Measurements from ENCODE around the gene TOMM20L. TPM values are rescaled to one million over a fixed set of nuclear protein-coding genes. Genes with fewer than 3 reads are reported as not detected.

Gene TOMM20L
- total RNA-seq, 2 donors from 2014 or later = not detected

DNA sequence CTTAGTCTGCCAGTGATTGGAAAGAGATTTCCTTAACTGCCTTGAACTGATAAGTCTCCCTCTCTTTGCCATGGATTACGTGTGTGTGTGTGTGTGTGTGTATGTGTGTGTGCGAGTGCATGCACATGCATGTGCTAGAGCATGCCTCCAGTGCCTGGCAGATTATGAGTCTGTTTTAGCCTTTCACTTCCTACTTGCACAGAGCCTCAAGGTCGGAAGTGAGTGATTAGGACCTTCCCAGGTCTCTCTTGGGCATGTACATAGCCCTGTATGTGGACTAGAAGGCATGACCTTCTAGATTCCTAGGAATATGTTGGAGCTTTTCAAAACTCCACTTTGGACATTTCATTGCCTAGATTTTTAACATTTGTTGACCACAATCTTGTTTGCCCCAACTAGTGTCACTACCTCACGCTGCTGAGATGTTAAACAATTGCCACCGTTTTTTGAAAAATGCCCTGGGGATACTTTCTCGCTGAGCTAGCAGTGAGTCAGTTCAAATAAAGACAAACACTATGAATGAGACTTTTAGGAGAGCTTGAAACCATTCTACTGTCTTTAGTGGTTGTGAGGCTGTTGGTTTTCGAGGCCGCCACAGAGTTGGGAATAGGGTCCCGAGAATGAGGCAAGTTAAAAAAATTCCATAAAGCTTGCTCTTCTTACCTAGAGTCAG lies 60.0 kb downstream of the TOMM20L start:
- Mint-ChIP-seq H3K4me1 (ENCODE audit: low read depth in 2 of 2) (no peaks in the 10 kb centered on the region), H3K27me3 (no peaks in the 10 kb centered on the region), H3K4me3 (no peak overlapping the region), H3K36me3 (peaks cover 21% of the 10 kb centered on the region), H3K9me3 (no peaks in the 10 kb centered on the region), H3K27ac (no peak overlapping the region)
- ATAC-seq = no peak
- no peak for DNase-seq (ENCODE audit: low spot score)

Other genes with a start within 250 kb of the TOMM20L start
- not detected for gene ARMH4, start 243.7 kb upstream of the TOMM20L start, total RNA-seq
- gene ACTR10, start 195.8 kb upstream of the TOMM20L start, total RNA-seq = 10 to 100 TPM; 29.6 to 41.7 TPM
- 100 to 1,000 TPM; 320 to 337 TPM for gene PSMA3, start 151.1 kb upstream of the TOMM20L start, total RNA-seq
- 10 to 100 TPM; 33.0 to 35.6 TPM for gene ARID4A, start 97.4 kb upstream of the TOMM20L start, total RNA-seq
- 10 to 100 TPM; 35.9 to 47.1 TPM for gene TIMM9, start 31.6 kb downstream of the TOMM20L start, total RNA-seq
- 10 to 100 TPM; 23.1 to 39.7 TPM for gene KIAA0586, start 31.8 kb downstream of the TOMM20L start, total RNA-seq
- gene DACT1, start 242.0 kb downstream of the TOMM20L start, total RNA-seq = not detected

Measured in natural killer cell treated with Interleukin-12 subunit alpha and Interleukin-12 subunit beta and Interleukin-15 and Interleukin-18, amount 100 ng/mL, for 72 hours (primary cell).